ENCODE measurements around the gene AP1AR.

AP1AR gene

DNA sequence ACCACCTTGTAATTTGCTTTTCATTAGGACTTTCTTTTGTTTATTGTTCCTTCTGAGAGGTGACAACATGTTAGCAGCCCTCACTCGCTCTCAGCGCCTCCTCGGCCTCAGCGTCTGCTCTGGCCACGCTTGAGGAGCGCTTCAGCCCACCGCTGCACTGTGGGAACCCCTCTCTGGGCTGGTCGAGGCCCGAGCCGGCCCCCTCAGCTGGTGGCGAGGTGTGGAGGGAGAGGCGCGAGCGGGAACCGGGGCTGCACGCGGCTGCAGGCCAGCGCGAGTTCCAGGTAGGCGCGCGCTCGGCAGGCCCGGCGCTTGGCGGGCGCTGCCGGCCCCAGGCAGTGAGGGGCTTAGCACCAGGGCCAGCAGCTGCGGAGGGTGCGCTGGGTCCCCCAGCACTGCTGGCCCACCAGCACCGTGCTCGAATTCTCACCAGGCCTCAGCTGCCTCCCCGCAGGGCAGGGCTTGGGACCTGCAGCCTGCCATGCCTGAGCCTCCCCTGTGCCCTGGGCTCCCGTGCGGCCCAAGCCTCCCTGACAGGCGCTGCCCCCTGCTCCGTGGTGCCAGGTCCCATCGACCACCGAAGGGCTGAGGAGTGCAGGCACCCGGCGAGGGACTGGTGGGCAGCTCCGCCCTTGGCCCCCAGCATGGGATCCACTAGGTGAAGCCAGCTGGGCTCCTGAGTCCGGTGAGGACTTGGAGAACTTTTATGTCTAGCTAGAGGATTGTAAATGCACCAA lies 9.2 kb upstream of the AP1AR start:
- DNase-seq (ENCODE audit: low read depth in 2 of 2, low spot score in 1 of 2), result no peak

DNA sequence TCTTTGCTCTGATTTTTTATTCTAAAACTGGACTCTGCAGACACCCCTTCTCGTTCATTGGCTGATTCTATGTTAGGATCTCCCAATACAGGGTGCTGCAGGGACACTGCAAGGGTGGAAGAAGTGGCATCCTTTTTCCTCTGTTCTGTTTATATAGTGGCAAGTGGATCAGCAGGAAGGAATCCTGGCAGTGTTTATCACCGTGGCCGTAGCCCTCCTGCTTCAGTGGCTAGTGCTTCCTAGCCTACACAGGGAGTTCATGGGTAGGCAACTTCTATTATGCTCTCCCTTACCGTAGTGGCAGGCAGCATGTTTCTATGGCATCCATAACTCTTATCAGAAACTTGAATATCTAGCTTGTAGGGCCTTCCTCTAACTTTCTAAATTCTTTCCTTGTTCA lies 6.4 kb upstream of the AP1AR start:
- DNase-seq (ENCODE audit: low read depth in 2 of 2, low spot score in 1 of 2), result no peak

DNA sequence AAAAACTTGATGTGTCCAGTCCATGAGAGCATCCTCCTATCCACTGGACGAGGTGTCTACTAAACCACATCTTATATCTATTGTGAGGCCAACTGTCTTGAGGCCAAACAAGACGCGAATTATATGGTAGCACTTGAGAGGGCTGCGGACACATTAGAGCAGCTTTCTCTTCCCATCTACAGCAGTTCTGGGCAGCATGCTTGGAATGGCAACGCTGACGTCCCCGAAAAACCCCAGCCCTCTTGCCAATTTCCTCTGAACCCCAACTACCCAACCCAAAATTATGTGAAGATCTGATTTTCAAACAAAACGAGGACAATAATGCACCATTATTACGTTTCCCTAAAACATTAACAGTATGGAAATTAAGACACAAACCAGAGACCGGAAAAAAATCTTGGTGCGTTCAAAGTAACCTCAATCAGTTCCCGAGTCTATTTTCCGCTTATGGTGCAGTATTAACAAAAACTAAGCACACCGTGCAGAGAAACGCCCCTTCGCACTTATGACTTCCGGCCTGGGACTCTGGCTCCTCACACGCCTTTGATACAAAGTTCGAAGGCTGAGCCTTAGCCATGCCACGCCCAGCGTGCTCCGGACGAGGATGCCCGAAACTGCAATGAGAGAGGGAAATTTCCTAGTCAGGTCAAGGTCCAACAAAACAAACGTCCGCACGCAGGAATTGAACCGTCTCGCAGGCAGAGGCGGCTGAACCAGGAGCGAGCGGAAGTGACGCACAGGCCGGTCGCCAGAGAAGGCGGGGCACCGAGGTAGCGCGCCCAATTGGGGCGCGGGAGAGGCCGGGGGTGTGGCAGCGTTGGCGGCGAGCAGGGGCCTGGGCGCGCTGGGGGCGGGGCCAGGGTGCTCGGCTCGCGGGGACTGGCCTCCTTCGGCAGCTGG lies 458 bp upstream of the AP1AR start:
- DNase-seq (ENCODE audit: low read depth in 2 of 2, low spot score in 1 of 2), result peak; percentile 92

DNA sequence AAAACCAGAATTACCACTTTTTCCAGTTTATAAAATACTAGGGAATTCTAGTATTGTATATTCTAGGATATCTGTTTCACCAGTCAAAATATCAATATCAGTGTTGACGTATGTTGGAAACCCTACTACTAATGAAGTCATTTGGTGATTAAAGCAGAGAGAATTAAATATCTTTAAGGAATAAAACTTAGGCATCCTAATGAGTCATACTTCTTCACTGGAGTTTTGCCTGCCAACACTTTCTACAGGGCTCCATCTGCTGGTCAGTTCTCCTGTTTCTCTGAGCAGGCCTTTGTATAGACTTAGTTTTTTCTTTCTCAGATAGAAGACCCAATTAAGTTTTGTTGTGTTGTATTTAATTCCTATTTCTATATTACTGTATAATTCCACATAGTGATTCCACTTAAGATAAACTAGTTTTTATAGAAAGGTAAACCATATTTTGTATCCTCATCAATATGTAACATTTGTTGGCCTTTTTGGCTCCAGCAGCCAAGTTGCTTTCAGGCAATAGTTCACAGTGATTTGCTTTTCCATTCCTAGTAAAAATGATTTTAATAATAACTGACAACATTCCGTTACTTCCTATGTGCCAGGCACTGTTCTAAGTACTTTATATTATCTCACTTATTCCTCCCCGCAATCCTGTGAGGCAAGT lies 3.5 kb downstream of the AP1AR start:
- DNase-seq (ENCODE audit: low read depth in 2 of 2, low spot score in 1 of 2), result peak; percentile 12 to 31

DNA sequence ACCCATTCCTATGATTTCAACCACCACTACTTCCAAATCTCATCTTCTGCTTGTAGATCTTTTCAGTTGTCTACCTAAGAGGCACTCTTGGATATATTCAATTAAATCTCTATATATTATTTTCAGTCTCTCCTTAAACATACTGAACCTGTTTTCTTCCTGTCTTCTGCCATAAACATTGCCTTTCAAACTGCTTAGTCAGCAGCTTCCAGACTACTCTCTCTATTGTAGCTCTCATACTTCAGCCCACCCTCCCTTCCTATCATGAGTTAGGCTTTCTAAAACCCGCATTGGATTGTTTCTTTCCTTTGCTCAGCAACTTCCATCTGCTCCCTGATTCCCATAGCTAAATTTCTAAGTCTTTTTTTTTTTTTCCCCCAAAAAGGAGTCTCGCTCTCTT lies 4.5 kb downstream of the AP1AR start:
- DNase-seq (ENCODE audit: low read depth in 2 of 2, low spot score in 1 of 2), result no peak

DNA sequence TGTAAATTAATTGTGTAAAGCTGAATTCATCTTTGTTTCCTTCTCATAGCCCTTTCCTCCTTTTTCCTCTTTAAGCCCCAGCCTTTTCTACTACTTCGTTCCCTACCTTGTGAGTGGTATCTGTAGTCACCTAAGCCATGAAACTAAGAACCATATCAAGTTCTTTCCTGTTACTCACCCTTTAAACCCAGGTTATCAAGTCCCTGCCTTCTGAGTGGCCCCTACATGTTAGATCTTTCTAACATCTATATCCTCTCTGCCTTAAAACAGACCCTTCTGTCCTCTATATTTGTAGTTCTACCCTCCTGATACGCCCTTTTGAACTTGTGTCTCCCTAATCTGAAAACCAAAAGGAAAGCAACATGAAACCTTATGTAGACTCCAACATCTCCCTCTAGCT lies 7.2 kb downstream of the AP1AR start:
- DNase-seq (ENCODE audit: low read depth in 2 of 2, low spot score in 1 of 2), result no peak

DNA sequence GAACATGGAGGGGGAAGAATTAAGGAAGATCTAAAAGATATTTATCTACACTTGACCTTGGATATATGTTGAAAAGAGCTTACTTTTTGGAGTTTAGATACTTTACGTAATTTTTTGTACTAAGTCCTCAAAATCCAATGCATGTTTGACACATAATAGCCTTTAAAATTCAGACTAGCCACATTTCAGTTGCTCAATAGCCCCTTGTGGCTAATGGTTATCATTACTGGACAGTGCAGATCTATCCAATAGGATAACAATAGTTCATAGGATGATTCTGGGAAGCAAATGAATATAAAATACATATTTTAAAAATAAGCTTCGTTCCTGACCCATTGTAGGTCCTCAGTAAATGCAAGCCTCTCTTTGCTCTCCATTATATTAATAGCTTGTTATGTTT lies 13.8 kb downstream of the AP1AR start:
- DNase-seq (ENCODE audit: low read depth in 2 of 2, low spot score in 1 of 2), result no peak

DNA sequence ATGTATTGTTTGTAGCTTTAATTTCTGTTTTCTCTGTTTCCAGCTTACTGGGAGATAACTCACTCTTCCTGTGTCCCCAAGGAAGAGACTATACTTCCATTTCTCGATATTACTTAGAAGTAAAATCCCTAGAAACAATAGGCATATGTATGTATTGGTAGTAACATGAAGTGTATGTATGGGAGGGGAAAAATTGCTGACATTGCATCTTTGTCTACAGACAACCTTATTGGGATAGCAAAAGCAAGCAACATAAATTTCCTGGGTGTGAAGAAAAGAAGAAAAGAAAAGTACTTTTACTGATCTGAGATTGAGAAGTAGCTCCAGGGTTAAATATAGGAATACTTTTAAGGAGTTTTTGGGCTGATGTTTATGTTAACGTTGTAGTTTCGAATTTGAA lies 15.4 kb downstream of the AP1AR start:
- no peak for DNase-seq (ENCODE audit: low read depth in 2 of 2, low spot score in 1 of 2)

DNA sequence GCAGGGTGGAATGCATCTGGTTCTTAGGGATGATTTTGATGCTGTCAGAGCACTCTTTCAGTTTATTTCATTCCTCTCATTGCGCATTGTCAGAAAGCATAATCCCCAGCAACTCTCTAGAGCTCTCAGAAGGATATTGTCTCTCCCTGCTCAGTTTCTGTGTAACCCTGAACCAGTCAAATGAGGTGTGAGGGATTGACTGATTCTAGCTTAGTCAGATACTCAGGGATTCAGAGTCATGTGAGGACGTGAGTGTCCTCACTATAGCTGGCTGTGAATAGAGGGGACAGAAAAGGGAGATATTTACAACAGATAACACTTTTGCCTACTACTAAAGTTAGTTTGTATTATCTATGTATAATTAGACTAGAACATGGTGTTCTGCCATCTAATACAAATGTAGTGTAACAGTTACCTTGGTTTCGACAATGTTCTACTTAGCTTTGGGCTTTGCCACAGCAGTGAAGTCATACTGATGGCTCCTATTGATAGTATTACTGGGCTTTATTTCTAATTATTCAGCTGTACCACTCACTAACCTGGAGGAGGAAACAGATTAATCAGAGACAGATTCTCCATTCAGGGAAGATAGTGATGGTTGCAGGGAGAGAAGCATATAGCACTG lies 19.5 kb downstream of the AP1AR start:
- no peak for DNase-seq (ENCODE audit: low read depth in 2 of 2, low spot score in 1 of 2)

DNA sequence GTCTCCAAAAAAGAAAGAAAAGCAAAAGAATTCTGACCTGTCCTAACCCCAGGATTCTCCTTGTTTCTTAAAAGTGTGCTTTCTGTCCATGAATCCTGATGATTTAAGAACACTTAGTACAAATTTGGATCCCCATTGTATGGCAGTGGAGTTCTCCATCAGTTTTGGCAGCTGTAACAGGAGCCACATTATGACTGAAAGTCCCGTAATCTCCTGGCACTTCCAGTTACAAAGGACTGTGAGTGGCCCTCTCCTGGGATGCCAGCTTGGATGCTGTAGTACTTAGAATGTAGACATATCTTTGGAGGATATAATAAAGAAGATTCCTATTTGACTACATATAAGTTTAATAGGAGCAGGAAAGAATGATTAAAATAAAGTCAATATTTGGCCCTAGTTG lies 20.6 kb downstream of the AP1AR start:
- DNase-seq (ENCODE audit: low read depth in 2 of 2, low spot score in 1 of 2), result no peak

DNA sequence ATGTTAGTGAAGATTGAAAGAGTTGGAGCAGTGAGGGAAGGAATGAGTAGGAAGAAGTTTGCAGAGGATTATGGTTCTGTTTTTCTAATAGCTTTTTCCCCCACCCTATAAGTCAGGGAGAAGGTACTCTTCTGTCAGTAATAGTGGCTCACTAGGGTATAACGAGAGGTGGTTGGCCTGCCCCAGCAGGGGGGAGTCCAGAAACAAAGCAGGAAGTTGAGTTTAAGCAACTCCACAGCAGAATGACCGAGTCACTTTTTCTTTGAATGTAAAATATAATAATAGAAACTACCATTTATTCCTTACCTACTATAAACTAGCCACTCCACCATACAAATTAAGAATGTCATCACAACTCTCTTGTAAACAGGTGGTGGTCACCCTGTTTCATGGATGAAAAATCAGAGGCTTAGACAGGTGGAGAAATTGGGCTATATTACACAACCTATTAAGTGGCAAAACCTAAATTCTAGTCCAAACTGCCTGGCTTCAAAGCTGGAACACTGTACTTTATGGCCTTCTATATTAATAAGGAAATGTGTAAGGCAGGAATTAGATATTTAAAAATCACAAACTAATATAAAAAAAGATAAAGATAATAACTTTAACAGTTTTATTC lies 21.9 kb downstream of the AP1AR start:
- no peak for DNase-seq (ENCODE audit: low read depth in 2 of 2, low spot score in 1 of 2)

DNA sequence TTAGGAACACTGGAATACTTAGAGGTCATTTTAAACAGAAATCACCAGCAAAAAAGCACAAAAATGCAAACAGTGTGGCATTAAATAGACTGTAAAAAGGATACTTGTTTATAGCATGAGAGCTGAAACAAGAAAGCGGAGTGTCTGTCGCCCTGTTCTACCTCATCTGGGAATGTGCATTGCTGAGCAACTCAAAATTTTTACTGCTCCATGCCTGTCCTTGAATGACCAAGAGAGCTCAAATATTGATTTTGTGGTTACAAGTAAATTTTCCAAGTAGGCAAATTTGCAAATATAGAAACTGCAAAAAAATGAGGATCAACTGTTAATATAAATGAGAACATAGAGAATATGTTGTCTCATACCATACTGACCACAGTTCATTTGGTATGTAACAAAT lies 25.5 kb downstream of the AP1AR start:
- no peak for DNase-seq (ENCODE audit: low read depth in 2 of 2, low spot score in 1 of 2)

DNA sequence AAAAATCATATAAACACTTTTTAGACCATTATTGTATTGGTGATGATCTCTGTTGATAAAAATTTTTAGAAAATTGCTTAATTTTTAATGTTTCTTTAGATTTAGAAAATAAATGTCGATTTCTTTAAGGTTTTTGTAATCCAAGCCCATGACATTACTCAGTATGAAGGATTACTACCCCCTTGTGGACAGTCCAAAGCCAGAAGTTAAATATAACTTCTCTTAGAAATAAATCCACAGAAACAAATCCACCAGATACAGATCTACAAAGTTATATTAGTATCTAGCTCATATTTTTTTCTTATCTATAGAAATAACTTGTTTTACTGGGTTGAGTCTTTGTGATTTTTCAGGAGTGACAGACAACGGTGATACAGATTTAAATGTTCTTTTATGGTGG lies 35.2 kb downstream of the AP1AR start:
- no peak for DNase-seq (ENCODE audit: low read depth in 2 of 2, low spot score in 1 of 2)

DNA sequence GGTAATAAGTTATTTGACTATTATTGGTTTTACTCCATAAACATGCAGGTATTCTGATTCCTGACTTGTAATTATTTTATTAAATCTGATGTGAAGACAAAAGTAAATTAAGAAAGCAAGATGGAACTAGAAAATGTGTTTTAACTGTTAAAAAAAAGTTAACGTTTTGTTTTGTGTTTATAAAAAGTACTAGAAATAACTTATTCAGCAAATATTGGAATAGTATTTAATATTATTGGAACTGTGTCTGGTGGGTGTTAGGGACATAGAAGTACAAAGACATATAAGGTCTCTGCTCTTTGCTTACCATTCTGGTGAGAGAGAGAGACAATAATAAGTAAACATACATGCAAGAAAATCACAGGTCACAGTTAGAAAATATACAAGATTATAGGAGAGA lies 38.5 kb downstream of the AP1AR start:
- DNase-seq (ENCODE audit: low read depth in 2 of 2, low spot score in 1 of 2), result no peak

DNA sequence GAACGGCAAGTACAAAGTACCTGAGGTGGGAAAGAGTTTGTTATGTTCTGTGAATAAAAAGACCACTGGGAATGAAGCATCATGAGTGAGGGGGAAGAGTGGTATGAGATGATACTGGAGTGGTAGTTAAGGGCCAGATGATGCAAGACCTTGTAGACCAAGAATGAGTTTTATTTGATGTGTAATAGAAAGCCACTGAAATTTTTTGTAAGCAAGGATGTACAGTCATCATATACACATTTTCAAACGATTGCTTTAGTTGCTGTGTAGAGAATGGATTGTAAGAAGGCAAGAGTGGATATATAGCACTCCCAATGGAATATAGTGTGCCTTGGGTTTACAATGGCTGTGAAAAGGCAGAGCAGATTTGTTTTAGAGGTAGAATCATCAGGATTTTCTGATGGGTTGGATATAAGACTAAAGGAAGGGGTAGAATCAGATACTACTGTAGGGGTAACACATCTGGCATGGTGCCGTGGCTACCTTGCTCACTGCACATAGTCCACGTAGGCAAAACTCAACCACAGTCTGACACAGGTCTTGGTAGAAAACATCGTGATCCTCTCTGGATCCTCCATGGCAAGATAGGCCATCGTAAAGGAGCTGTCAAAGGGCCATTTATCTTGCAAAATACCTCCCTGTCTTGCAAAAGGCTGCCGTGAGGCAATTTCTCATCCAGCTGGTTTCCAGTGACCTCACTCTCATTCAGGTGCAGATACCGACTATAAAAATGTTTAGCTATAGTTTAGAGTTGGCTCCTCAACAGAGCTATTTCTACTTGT lies 39.2 kb downstream of the AP1AR start:
- no peak for DNase-seq (ENCODE audit: low read depth in 2 of 2, low spot score in 1 of 2)

DNA sequence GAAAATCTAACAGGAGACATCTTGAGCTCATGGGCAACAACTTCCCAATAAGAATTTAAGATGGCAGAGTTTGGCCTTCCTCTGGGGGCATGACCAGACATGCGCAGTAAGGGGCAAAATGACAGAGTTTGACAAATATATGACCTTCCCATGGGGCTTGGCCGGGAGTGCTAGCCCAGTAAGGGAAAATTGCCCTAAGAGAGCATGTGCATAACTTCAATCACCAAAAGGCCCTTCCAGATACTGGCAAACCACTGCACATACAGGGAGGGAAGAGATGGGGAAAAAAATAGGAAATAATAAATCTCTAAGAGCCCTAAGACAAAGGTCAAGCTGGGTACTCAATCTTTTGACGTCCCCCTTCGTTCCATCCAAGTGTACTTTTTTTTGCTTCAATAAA lies 40.7 kb downstream of the AP1AR start:
- no peak for DNase-seq (ENCODE audit: low read depth in 2 of 2, low spot score in 1 of 2)

DNA sequence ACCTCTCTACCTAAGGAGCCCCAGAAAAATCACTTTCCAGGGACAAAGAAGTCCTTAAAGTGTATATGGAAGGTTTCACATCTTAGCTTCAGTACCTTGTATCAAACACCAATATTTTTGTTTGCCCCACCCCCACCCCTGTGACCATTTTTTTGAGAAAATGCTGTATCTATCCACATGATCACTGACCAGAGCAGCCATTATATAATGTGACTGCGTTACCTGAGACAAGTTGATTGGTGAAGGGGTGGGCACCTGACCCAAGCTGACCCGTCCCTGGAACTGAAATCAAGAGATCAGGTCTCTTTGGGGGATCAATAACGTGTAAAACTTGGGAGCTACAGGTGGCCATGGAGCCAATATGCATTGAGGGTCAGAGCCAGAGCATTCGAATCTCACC lies 43.4 kb downstream of the AP1AR start:
- no peak for DNase-seq (ENCODE audit: low read depth in 2 of 2, low spot score in 1 of 2)

DNA sequence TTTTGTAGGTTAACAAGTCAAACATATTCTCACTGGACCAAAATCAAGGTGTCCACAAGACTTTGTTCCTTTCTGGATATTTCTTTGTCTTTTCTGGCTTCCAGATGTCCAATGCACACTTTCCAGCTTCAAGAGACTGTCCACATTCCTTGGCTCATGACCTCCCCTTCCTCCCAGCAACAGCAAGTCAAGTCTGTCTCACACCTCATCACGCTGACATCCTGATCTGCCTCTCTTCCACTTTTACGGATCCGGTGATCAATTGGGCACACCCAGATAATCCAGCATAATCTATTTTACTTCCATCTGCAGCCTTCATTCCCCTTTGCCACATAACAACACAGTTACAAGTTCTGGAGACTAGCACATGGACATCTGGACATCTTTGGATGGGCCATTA lies 44.5 kb downstream of the AP1AR start:
- no peak for DNase-seq (ENCODE audit: low read depth in 2 of 2, low spot score in 1 of 2)

DNA sequence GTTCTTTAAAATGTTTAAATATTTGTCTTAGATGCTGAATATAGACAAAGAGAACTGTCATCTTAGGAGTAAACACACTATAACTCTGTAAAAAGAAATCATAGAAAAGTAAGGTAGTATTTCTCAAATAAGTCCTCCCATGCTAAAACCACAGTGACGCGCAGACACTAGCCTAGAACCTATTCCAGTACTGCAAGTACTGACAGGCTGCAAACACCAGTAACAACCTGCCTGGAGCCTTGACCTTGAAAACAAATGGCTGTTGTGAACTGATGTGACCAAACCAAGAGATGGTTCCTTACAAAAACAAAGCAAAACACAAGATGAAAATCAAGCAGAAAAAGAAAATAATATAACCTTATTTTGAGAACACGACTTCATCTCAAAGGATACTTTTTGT lies 45.6 kb downstream of the AP1AR start:
- DNase-seq (ENCODE audit: low read depth in 2 of 2, low spot score in 1 of 2), result no peak

DNA sequence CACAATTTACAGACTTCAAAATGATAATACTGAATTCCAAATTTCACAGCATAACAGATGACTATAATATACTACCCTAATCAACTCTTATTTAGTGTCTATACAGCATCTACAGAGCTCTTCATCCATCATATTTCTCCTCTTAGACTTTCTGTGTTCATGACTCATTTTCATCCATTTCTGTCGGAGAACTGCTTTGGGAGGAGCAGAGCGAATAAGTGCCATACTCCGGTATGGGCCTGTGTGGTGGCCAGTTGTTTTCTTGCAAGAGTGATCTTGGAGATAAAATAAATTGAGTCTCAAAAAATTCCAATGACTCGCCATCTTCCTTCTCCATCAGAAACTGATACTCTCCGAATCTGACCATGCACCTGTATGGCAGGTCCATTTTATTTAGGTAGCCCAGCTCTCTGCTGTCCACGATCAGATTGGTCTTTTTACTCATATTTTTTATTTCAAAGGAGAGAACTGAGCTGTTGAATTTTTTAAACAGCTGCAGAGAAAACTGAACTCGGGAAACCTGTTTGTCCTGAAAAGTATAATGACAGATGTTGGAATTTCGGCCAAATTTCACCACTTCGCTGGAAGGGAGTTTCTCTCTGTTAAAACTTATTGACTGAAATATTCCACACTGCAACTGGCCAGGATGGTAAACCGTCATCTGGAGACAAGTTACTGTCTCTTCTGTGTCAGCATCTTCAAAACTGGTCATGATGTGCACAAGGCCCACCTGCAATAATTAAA lies 46.3 kb downstream of the AP1AR start:
- no peak for DNase-seq (ENCODE audit: low read depth in 2 of 2, low spot score in 1 of 2)
